Measurements from ENCODE around the gene SGCA. TPM values are rescaled to one million over a fixed set of nuclear protein-coding genes. Genes with fewer than 3 reads are reported as not detected.

The SGCA gene
- polyA plus RNA-seq, 1 donor (not counting 4 experiments of a cell fraction or from before 2014, with no cell fraction given) = not detected

DNA sequence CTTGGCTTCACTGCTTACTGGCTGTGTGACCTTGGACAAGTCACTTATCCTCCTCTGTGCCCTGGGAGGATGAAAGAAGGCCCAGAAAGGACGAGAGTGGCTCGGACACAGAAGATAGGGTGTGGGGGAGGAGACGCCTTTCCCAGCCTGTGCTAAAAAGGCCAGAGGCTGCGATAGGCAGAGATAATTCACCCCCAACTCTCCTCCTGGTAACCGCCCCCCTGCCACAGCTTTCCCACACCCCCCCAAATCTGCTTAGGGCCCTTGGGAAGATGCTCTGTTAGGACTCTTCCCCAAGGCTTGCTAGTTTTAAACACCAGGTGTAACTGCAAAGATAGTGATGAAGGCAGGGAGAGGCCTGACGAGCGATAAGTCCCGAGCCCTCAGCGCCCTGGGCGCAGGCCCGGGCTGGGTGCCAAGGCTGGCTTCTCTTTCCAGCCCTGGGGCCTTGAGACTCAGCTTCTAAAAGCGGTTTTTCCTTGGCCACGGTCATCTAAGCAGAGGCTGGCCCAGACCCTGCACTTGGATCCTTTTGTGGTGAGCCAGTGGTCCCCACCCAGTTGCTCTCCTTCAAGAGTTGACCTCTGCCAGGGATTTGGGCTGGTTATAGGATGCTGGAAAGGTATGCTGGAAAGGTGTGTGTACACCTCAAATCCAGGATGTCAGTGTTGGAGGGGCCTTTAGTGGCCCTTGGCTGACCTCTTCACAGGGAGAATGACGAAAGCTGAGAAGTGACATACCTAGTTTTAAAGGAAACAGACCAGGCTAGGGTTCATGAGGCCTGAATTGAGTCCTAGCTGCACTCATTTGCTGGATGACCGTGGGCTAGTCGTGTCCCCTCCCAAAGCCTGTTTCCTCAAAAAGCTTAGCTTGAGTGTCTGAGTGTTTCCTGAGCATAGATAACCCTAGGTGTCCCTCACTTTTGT, 11.9 kb upstream of the SGCA start:
- Histone ChIP-seq H3K36me3 (ENCODE audit: control insufficient read depth in 2 of 2, extremely low read depth in 1 of 2, insufficient read depth in 2 of 2, low read length in 2 of 2) (no peaks in the 10 kb centered on the region), H3K27ac (ENCODE audit: control insufficient read depth, insufficient read depth, low read length) (no peak overlapping the region), H3K27me3 (ENCODE audit: control insufficient read depth, extremely low read depth, insufficient read depth, low read length) (no peaks in the 10 kb centered on the region), H3K9ac (ENCODE audit: control insufficient read depth, extremely low read depth, insufficient read depth, low read length) (no peak overlapping the region), H3K9me1 (ENCODE audit: control insufficient read depth, extremely low read depth, insufficient read depth, low read length) (no peaks in the 10 kb centered on the region), H3K4me2 (ENCODE audit: control insufficient read depth, extremely low read depth, insufficient read depth, low read depth, low read length) (peak overlapping the region; percentile 19), H2AFZ (ENCODE audit: control insufficient read depth, low read length) (no peak overlapping the region), H3K9me3 (ENCODE audit: control insufficient read depth, low read depth, low read length) (no peaks in the 10 kb centered on the region), H3K4me1 (ENCODE audit: control insufficient read depth, extremely low read depth, insufficient read depth, low read length) (peaks cover 33% of the 10 kb centered on the region), H3K4me3 (ENCODE audit: control insufficient read depth in 2 of 3, extremely low read depth in 1 of 3, insufficient read depth in 2 of 3, low read depth in 1 of 3, low read length in 3 of 3) (no peak overlapping the region), H4K20me1 (ENCODE audit: control insufficient read depth, extremely low read depth, insufficient read depth, low read length) (no peaks in the 10 kb centered on the region), H3K79me2 (ENCODE audit: control insufficient read depth, insufficient read depth, low read length) (peaks cover 13% of the 10 kb centered on the region)
- dilution Hi-C loops (cut with MboI; ENCODE audit: extremely low pct_ligation_motif_present, low sequenced_read_pairs) = no loop called here
- DNase-seq (ENCODE audit: low read depth, low spot score) (no peak), FAIRE-seq (peak; percentile 5)
- TF ChIP-seq, protein P1, sequence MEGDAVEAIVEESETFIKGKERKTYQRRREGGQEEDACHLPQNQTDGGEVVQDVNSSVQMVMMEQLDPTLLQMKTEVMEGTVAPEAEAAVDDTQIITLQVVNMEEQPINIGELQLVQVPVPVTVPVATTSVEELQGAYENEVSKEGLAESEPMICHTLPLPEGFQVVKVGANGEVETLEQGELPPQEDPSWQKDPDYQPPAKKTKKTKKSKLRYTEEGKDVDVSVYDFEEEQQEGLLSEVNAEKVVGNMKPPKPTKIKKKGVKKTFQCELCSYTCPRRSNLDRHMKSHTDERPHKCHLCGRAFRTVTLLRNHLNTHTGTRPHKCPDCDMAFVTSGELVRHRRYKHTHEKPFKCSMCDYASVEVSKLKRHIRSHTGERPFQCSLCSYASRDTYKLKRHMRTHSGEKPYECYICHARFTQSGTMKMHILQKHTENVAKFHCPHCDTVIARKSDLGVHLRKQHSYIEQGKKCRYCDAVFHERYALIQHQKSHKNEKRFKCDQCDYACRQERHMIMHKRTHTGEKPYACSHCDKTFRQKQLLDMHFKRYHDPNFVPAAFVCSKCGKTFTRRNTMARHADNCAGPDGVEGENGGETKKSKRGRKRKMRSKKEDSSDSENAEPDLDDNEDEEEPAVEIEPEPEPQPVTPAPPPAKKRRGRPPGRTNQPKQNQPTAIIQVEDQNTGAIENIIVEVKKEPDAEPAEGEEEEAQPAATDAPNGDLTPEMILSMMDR (optimal IDR thresholded peaks at IDR 0.05 in 1 of 3, IDR thresholded peaks at IDR 0.05 in 1 of 3, conservative IDR thresholded peaks at IDR 0.05 in 1 of 3; ENCODE audit: extremely low read depth in 1 of 3, insufficient read depth in 2 of 3, low read length in 3 of 3) = no peak
- TF ChIP-seq EZH2 (IDR thresholded peaks at IDR 0.05; ENCODE audit: low read length) = no peak

DNA sequence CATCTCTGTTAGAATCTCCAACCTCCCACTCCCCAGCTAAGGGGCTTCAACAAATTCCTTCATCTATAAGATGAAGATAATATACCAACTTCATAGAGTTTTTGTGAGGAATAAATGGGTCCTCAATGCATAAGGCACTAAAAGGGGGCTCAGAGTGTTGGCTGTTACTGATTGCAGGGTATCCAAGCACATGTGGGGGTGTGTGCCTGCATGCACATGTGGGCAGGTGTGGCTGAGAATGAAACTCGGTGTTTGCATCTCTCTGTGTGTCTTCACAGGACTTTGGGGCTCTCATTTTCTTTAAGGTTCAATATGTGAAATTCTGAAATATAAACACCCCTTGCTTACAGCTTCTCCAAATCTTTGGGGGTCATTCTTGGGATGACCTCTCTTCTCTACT, 11.2 kb upstream of the SGCA start:
- H3K4me1 ChIP-seq (ENCODE audit: control insufficient read depth, extremely low read depth, insufficient read depth, low read length) = peaks cover 30% of the 10 kb centered on the region
- H3K79me2 ChIP-seq (ENCODE audit: control insufficient read depth, insufficient read depth, low read length) = peaks cover 9% of the 10 kb centered on the region
- dilution Hi-C loops (cut with MboI; ENCODE audit: extremely low pct_ligation_motif_present, low sequenced_read_pairs) = no loop called here
- H3K27me3 ChIP-seq (ENCODE audit: control insufficient read depth, extremely low read depth, insufficient read depth, low read length) = no peaks in the 10 kb centered on the region
- H4K20me1 ChIP-seq (ENCODE audit: control insufficient read depth, extremely low read depth, insufficient read depth, low read length) = no peaks in the 10 kb centered on the region
- DNase-seq (ENCODE audit: low read depth, low spot score) = no peak
- TF ChIP-seq, protein P1 (optimal IDR thresholded peaks at IDR 0.05 in 1 of 3, IDR thresholded peaks at IDR 0.05 in 1 of 3, conservative IDR thresholded peaks at IDR 0.05 in 1 of 3; ENCODE audit: extremely low read depth in 1 of 3, insufficient read depth in 2 of 3, low read length in 3 of 3) = no peak
- no peak for TF ChIP-seq EZH2 (IDR thresholded peaks at IDR 0.05; ENCODE audit: low read length)
- no peak overlapping the region for H2AFZ ChIP-seq (ENCODE audit: control insufficient read depth, low read length)
- no peaks in the 10 kb centered on the region for H3K9me1 ChIP-seq (ENCODE audit: control insufficient read depth, extremely low read depth, insufficient read depth, low read length)
- H3K36me3 ChIP-seq (ENCODE audit: control insufficient read depth in 2 of 2, extremely low read depth in 1 of 2, insufficient read depth in 2 of 2, low read length in 2 of 2) = no peaks in the 10 kb centered on the region
- no peak overlapping the region for H3K4me2 ChIP-seq (ENCODE audit: control insufficient read depth, extremely low read depth, insufficient read depth, low read depth, low read length)
- H3K27ac ChIP-seq (ENCODE audit: control insufficient read depth, insufficient read depth, low read length) = no peak overlapping the region
- H3K4me3 ChIP-seq (ENCODE audit: control insufficient read depth in 2 of 3, extremely low read depth in 1 of 3, insufficient read depth in 2 of 3, low read depth in 1 of 3, low read length in 3 of 3) = no peak overlapping the region
- no peaks in the 10 kb centered on the region for H3K9me3 ChIP-seq (ENCODE audit: control insufficient read depth, low read depth, low read length)
- no peak overlapping the region for H3K9ac ChIP-seq (ENCODE audit: control insufficient read depth, extremely low read depth, insufficient read depth, low read length)
- no peak for FAIRE-seq

Measured in keratinocyte (primary cell).